Kasumi-1 (cell line): ENCODE results near the gene TTLL5.

ENCODE experiments used
- DNase-seq, 2 experiments: peaks; one replicate each; lab custom pipeline; 2025; lab: John Stamatoyannopoulos, UW

The TTLL5 gene

GRCh38 chr14:75986439-75986765 lies 325.4 kb downstream of the TTLL5 start:
- no peak for DNase-seq

- DNase-seq: no peak
These were observed 326.3 kb downstream of the TTLL5 start for GRCh38 chr14:75987201-75987970.

GRCh38 chr14:75989134-75989533 lies 328.1 kb downstream of the TTLL5 start:
- DNase-seq: no peak

- no peak for DNase-seq
These were observed 329.3 kb downstream of the TTLL5 start for GRCh38 chr14:75990297-75990696.

- DNase-seq: no peak
These were observed 330.7 kb downstream of the TTLL5 start for GRCh38 chr14:75991753-75992152.

GRCh38 chr14:75993567-75994041 lies 332.6 kb downstream of the TTLL5 start:
- DNase-seq: no peak

- DNase-seq: no peak
These were observed 334.5 kb downstream of the TTLL5 start for GRCh38 chr14:75995372-75996041.

- no peak for DNase-seq
These were observed 335.4 kb downstream of the TTLL5 start for GRCh38 chr14:75996488-75996887.

GRCh38 chr14:75999511-76000190 lies 338.6 kb downstream of the TTLL5 start:
- no peak for DNase-seq

- no peak for DNase-seq
These were observed 341.3 kb downstream of the TTLL5 start for GRCh38 chr14:76002383-76002782.
